Subcutaneous abdominal adipose tissue (tissue), 5 donors: Measurements from ENCODE around the gene ARL14EP.

Experiments
- H3K27ac ChIP-seq: one replicate; pipeline ENCODE4 v1.7.0; 2013; ENCODE audit warnings: low read depth, mild to moderate bottlenecking, inconsistent platforms, low read length, moderate library complexity
- H3K27me3 ChIP-seq, 5 donors: one replicate each; pipeline ENCODE4 v1.7.0; 2013; ENCODE audit warnings: low read length in 5 of 5, inconsistent platforms in 1 of 5; ENCODE audit not compliant: control insufficient read depth in 5 of 5, insufficient read depth in 4 of 5
- H3K36me3 ChIP-seq, 5 donors: one replicate each; pipeline ENCODE4 v1.7.0; 2013; ENCODE audit warnings: low read length in 5 of 5; ENCODE audit not compliant: control insufficient read depth in 5 of 5, insufficient read depth in 5 of 5
- H3K4me1 ChIP-seq, 5 donors: one replicate each; pipeline ENCODE4 v1.7.0; 2013; ENCODE audit warnings: low read length in 5 of 5, mild to moderate bottlenecking in 3 of 5, moderate library complexity in 1 of 5; ENCODE audit not compliant: control insufficient read depth in 5 of 5, insufficient read depth in 5 of 5
- H3K4me3 ChIP-seq, 5 donors: one replicate each; pipeline ENCODE4 v1.7.0; 2013; ENCODE audit warnings: low read length in 5 of 5, low read depth in 1 of 5
- H3K9ac ChIP-seq, 5 donors: one replicate each; pipeline ENCODE4 v1.7.0; 2013; ENCODE audit warnings: low read length in 5 of 5, mild to moderate bottlenecking in 4 of 5, moderate library complexity in 3 of 5
- H3K9me3 ChIP-seq, 5 donors: one replicate each; pipeline ENCODE4 v1.7.0; 2013; ENCODE audit warnings: low read length in 5 of 5; ENCODE audit not compliant: control insufficient read depth in 5 of 5
- donor health status: healthy.
- donor health status: healthy.
- donor health status: healthy.
- donor health status: healthy.
- donor health status: healthy.

The ARL14EP gene

GRCh38 chr11:30364837-30365482, 42.1 kb downstream of the ARL14EP start:
- Histone ChIP-seq H3K9me3 (no peaks in the 10 kb centered on the region), H3K27me3 (no peaks in the 10 kb centered on the region)

GRCh38 chr11:30365793-30366517, 43.1 kb downstream of the ARL14EP start:
- no peak overlapping the region for H3K9ac ChIP-seq
- H3K4me3 ChIP-seq: no peak overlapping the region
- H3K4me1 ChIP-seq: no peaks in the 10 kb centered on the region
- no peak overlapping the region for H3K27ac ChIP-seq
- H3K36me3 ChIP-seq: no peaks in the 10 kb centered on the region
- H3K9me3 ChIP-seq: peaks cover 0 to 1% (median 0%) of the 10 kb centered on the region in 5 donors
- no peaks in the 10 kb centered on the region for H3K27me3 ChIP-seq

More at GRCh38 chr11:30364837-30365482, 42.1 kb downstream of the ARL14EP start:
- Histone ChIP-seq H3K27ac (no peak overlapping the region), H3K36me3 (no peaks in the 10 kb centered on the region), H3K9ac (no peak overlapping the region), H3K4me1 (no peaks in the 10 kb centered on the region), H3K4me3 (no peak overlapping the region)

GRCh38 chr11:30368394-30368793, 45.5 kb downstream of the ARL14EP start:
- H3K9ac ChIP-seq: no peak overlapping the region
- no peak overlapping the region for H3K4me3 ChIP-seq
- no peaks in the 10 kb centered on the region for H3K36me3 ChIP-seq
- no peak overlapping the region for H3K27ac ChIP-seq
- no peaks in the 10 kb centered on the region for H3K27me3 ChIP-seq
- peaks cover 0 to 2% (median 0%) of the 10 kb centered on the region in 5 donors for H3K9me3 ChIP-seq
- no peaks in the 10 kb centered on the region for H3K4me1 ChIP-seq

GRCh38 chr11:30370164-30370563, 47.3 kb downstream of the ARL14EP start:
- peaks cover 0 to 2% (median 0%) of the 10 kb centered on the region in 5 donors for H3K9me3 ChIP-seq
- H3K27ac ChIP-seq: no peak overlapping the region
- peaks cover 0 to 3% (median 0%) of the 10 kb centered on the region in 5 donors for H3K4me1 ChIP-seq
- H3K4me3 ChIP-seq: no peak overlapping the region
- no peak overlapping the region for H3K9ac ChIP-seq
- H3K36me3 ChIP-seq: no peaks in the 10 kb centered on the region
- no peaks in the 10 kb centered on the region for H3K27me3 ChIP-seq

DNA sequence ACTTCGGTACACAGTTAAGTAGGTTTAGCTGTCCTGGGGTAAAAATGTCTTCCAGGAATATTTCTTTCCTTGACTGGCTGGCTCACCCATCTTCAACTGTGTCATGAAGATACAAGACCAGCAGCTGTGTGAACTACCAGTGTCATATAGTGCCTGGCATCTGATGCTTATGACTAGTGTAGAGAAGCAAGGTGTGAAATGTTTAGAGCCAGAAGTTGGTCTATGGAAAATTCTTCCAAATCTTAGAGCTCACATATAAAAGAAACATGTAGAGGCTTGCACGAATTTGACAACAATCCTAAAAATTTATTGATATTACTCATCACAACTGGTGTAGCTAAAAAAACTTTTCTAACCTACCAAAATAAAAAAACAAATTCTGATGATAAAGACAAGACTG, 54.4 kb downstream of the ARL14EP start:
- H3K27me3 ChIP-seq: no peaks in the 10 kb centered on the region
- H3K36me3 ChIP-seq: no peaks in the 10 kb centered on the region
- H3K27ac ChIP-seq: no peak overlapping the region

GRCh38 chr11:30380846-30381245, 57.9 kb downstream of the ARL14EP start:
- Histone ChIP-seq H3K36me3 (no peaks in the 10 kb centered on the region), H3K4me1 (no peaks in the 10 kb centered on the region), H3K9me3 (no peaks in the 10 kb centered on the region), H3K4me3 (no peak overlapping the region), H3K27me3 (no peaks in the 10 kb centered on the region), H3K27ac (no peak overlapping the region), H3K9ac (no peak overlapping the region)

More for the DNA sequence above, 54.4 kb downstream of the ARL14EP start:
- H3K9me3 ChIP-seq: no peaks in the 10 kb centered on the region
- H3K4me1 ChIP-seq: peaks cover 0 to 3% (median 0%) of the 10 kb centered on the region in 5 donors
- no peak overlapping the region for H3K4me3 ChIP-seq
- no peak overlapping the region for H3K9ac ChIP-seq

DNA sequence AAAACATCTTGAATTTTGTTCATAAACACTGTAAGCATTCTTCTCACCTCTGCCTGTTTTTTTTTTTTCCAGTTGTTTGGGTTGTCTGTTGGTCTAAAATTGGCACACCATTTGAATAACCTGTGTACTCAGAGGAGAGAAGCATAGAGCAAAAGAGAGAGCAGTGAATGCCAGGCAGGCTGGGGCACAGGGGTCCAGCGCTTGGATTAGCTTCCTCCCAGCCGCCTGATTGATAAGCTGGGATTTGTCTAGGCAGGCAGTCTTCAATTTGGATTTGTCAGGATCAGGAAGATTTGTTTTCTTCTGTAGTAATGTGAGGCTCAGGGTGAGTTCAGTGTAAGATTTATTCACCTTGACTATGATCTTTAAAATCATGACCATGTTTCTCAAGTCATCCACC, 59.0 kb downstream of the ARL14EP start:
- Histone ChIP-seq H3K27me3 (no peaks in the 10 kb centered on the region), H3K4me3 (no peak overlapping the region), H3K9ac (no peak overlapping the region), H3K27ac (no peak overlapping the region), H3K4me1 (no peaks in the 10 kb centered on the region), H3K9me3 (no peaks in the 10 kb centered on the region), H3K36me3 (no peaks in the 10 kb centered on the region)
